H9 (cell line): ENCODE results near the gene FREM2. TPM values are rescaled to one million over a fixed set of nuclear protein-coding genes. Genes with fewer than 3 reads are reported as not detected.

Experiments used
- DNase-seq: peaks from one replicate; pipeline ENCODE4 v3.0.0-alpha.2; 2017
- H2AFZ ChIP-seq: one replicate; pipeline ENCODE4 v1.6.1; 2013; ENCODE audit warnings: mild to moderate bottlenecking, low read length, control low read depth, moderate library complexity
- H2AK5ac ChIP-seq: 2 replicates; pipeline ENCODE4 v1.6.1; 2013; ENCODE audit warnings: low read length, control low read depth, mixed read lengths; ENCODE audit not compliant: insufficient read length
- H2BK120ac ChIP-seq: one replicate; pipeline ENCODE4 v1.6.1; 2013; ENCODE audit warnings: low read depth, mild to moderate bottlenecking, low read length, control low read depth, inconsistent platforms; ENCODE audit not compliant: poor library complexity, severe bottlenecking
- H2BK12ac ChIP-seq: 2 replicates; pipeline ENCODE4 v1.6.1; 2013; ENCODE audit warnings: low read length, control low read depth, mixed read lengths, low read depth; ENCODE audit not compliant: insufficient read length
- H2BK15ac ChIP-seq: 2 replicates; pipeline ENCODE4 v1.6.1; 2013; ENCODE audit warnings: low read depth, low read length, control low read depth
- H2BK20ac ChIP-seq: one replicate; pipeline ENCODE4 v1.6.1; 2013; ENCODE audit warnings: low read depth, mild to moderate bottlenecking, low read length, control low read depth, inconsistent platforms; ENCODE audit not compliant: poor library complexity, severe bottlenecking
- H2BK5ac ChIP-seq: 2 replicates; pipeline ENCODE4 v1.6.1; 2013; ENCODE audit warnings: low read length, control low read depth, mixed read lengths; ENCODE audit not compliant: insufficient read length
- H3K14ac ChIP-seq: 2 replicates; pipeline ENCODE4 v1.6.1; 2013; ENCODE audit warnings: low read length, control low read depth; ENCODE audit not compliant: insufficient read depth
- H3K18ac ChIP-seq: 2 replicates; pipeline ENCODE4 v1.6.1; 2013; ENCODE audit warnings: low read depth, mild to moderate bottlenecking, mixed read lengths, low read length, control low read depth; ENCODE audit not compliant: insufficient read length
- H3K23ac ChIP-seq: 2 replicates; pipeline ENCODE4 v1.6.1; 2013; ENCODE audit warnings: low read length, control low read depth, mixed read lengths, low read depth; ENCODE audit not compliant: insufficient read length
- H3K23me2 ChIP-seq: 2 replicates; pipeline ENCODE4 v1.6.1; 2013; ENCODE audit warnings: low read depth, mild to moderate bottlenecking, mixed read lengths, low read length, control low read depth; ENCODE audit not compliant: insufficient read length, poor library complexity, severe bottlenecking
- H3K27ac ChIP-seq: 2 replicates; pipeline ENCODE4 v1.5.1; 2013; ENCODE audit warnings: low read length, control low read depth, mixed read lengths, low read depth; ENCODE audit not compliant: insufficient read length
- H3K27me3 ChIP-seq: 2 replicates; pipeline ENCODE4 v1.6.1; 2013; ENCODE audit warnings: low read length, control low read depth, inconsistent platforms; ENCODE audit not compliant: insufficient read depth
- H3K4ac ChIP-seq: 2 replicates; pipeline ENCODE4 v1.6.1; 2013; ENCODE audit warnings: low read depth, mild to moderate bottlenecking, control low read depth, inconsistent platforms, low read length, moderate library complexity
- H3K4me1 ChIP-seq: 2 replicates; pipeline ENCODE4 v1.6.1; 2013; ENCODE audit warnings: low read length, control low read depth, inconsistent platforms; ENCODE audit not compliant: insufficient read depth
- H3K4me2 ChIP-seq: 2 replicates; pipeline ENCODE4 v1.6.1; 2013; ENCODE audit warnings: low read length, control low read depth, mixed read lengths; ENCODE audit not compliant: insufficient read length, insufficient read depth
- H3K56ac ChIP-seq: 2 replicates; pipeline ENCODE4 v1.6.1; 2013; ENCODE audit warnings: low read depth, mild to moderate bottlenecking, mixed read lengths, low read length, control low read depth; ENCODE audit not compliant: insufficient read length
- H3K79me1 ChIP-seq: 2 replicates; pipeline ENCODE4 v1.6.1; 2013; ENCODE audit warnings: low read depth, mild to moderate bottlenecking, moderate library complexity, low read length, control low read depth, inconsistent platforms; ENCODE audit not compliant: insufficient read depth, poor library complexity, severe bottlenecking
- H3K79me2 ChIP-seq: 2 replicates; pipeline ENCODE4 v1.6.1; 2013; ENCODE audit warnings: low read length, control low read depth, inconsistent platforms; ENCODE audit not compliant: insufficient read depth
- H3K9ac ChIP-seq: 2 replicates; pipeline ENCODE4 v1.6.1; 2013; ENCODE audit warnings: low read length, control low read depth, mixed read lengths; ENCODE audit not compliant: insufficient read length; ENCODE audit errors: extremely low read depth
- H3K9me3 ChIP-seq: one replicate; pipeline ENCODE4 v1.6.1; 2013; ENCODE audit warnings: low read depth, low read length, inconsistent platforms; ENCODE audit not compliant: control insufficient read depth
- H3T11ph ChIP-seq: one replicate; pipeline ENCODE4 v1.6.1; 2013; ENCODE audit warnings: mild to moderate bottlenecking, low read length, control low read depth, inconsistent platforms
- H4K20me1 ChIP-seq: one replicate; pipeline ENCODE4 v1.6.1; 2013; ENCODE audit not compliant: control insufficient read depth, insufficient read length, insufficient read depth
- H4K5ac ChIP-seq: 2 replicates; pipeline ENCODE4 v1.6.1; 2013; ENCODE audit warnings: low read depth, mild to moderate bottlenecking, mixed read lengths, low read length, control low read depth; ENCODE audit not compliant: insufficient read length
- H4K8ac ChIP-seq: replicated peaks from 2 replicates; pipeline ENCODE4 v1.6.1; 2013; ENCODE audit warnings: low read length, control low read depth, mixed read lengths, low read depth; ENCODE audit not compliant: insufficient read length
- H4K91ac ChIP-seq: 2 replicates; pipeline ENCODE4 v1.6.1; 2013; ENCODE audit warnings: low read depth, mild to moderate bottlenecking, moderate library complexity, mixed read lengths, low read length, control low read depth; ENCODE audit not compliant: insufficient read length
- H3K27ac Mint-ChIP-seq, 3 experiments: 2 replicates in 2 of 3; 3 replicates in 1 of 3; pipeline ENCODE4 v1.8.0; 2020 to 2021; ENCODE audit warnings: mixed read lengths in 3 of 3, mild to moderate bottlenecking in 1 of 3, moderate library complexity in 1 of 3
- H3K27me3 Mint-ChIP-seq: 2 replicates; pipeline ENCODE4 v1.8.0; 2021; ENCODE audit warnings: low read depth, mild to moderate bottlenecking, moderate library complexity, mixed read lengths
- H3K36me3 Mint-ChIP-seq, 3 experiments: 2 replicates in 2 of 3; 3 replicates in 1 of 3; pipeline ENCODE4 v1.8.0; 2020 to 2021; ENCODE audit warnings: low read depth in 3 of 3, mixed read lengths in 3 of 3; ENCODE audit not compliant: insufficient read depth in 1 of 3
- H3K4me1 Mint-ChIP-seq, 2 experiments: 2 replicates each; pipeline ENCODE4 v1.8.0; 2020; ENCODE audit warnings: mixed read lengths in 2 of 2
- H3K4me3 Mint-ChIP-seq, 2 experiments: 2 replicates in 1 of 2; 3 replicates in 1 of 2; pipeline ENCODE4 v1.8.0; 2020 to 2021; ENCODE audit warnings: mild to moderate bottlenecking in 2 of 2, mixed read lengths in 2 of 2, moderate library complexity in 1 of 2
- H3K9me3 Mint-ChIP-seq, 2 experiments: 2 replicates in 1 of 2; 3 replicates in 1 of 2; pipeline ENCODE4 v1.8.0; 2020; ENCODE audit warnings: mild to moderate bottlenecking in 2 of 2, mixed read lengths in 2 of 2, moderate library complexity in 1 of 2
- total RNA-seq: library from RNA; stranded (reverse); gene quantifications from 2 replicates; pipeline ENCODE4 v1.2.1, GENCODE V29; 2021
- TF ChIP-seq, protein P1 (sequence below): fragments of 200-600 bp; sonication (generic); conservative IDR thresholded peaks from 3 replicates; pipeline ENCODE4 v1.8.0; 2021; ENCODE audit warnings: antibody characterized with exemption, mild to moderate bottlenecking

Gene FREM2
- total RNA-seq, 1 experiment from 2014 or later = 16.0 TPM

DNA sequence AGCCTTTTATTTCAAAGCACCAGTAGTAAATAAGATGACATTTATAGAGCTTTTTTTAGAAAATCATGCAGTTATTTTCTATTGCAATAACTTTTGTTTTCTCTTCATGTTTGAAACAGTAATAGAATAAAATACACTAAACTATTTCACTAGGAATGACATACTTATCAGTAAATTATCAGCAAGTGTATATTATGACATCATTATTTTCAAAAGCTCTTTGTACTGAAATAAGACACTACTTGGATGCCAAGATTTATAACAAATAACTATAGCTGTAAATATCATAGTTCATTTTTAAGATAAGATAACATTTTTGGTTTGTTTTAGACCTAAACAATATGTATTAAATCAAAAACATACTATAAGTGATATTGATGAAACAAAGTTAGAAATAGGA lies 246.9 kb downstream of the FREM2 start:
- Mint-ChIP-seq H3K36me3 (no peaks in the 10 kb centered on the region), H3K27me3 (no peaks in the 10 kb centered on the region), H3K4me3 (no peak overlapping the region), H3K27ac (no peak overlapping the region), H3K9me3 (no peaks in the 10 kb centered on the region), H3K4me1 (peaks cover 11 to 14% of the 10 kb centered on the region in 2 experiments)
- H3K23me2 ChIP-seq = no peaks in the 10 kb centered on the region
- no peak overlapping the region for H3K23ac ChIP-seq
- H2BK20ac ChIP-seq = no peak overlapping the region
- H3K18ac ChIP-seq = no peak overlapping the region
- no peak overlapping the region for H2BK5ac ChIP-seq
- H3T11ph ChIP-seq = no peak overlapping the region
- no peaks in the 10 kb centered on the region for H3K79me2 ChIP-seq
- no peak overlapping the region for H4K91ac ChIP-seq
- no peak overlapping the region for H3K27ac ChIP-seq
- H2AK5ac ChIP-seq = no peak overlapping the region
- no peaks in the 10 kb centered on the region for H3K4me1 ChIP-seq
- no peak overlapping the region for H4K8ac ChIP-seq
- no peak overlapping the region for H2BK120ac ChIP-seq
- H2AFZ ChIP-seq = no peak overlapping the region
- TF ChIP-seq, protein P1, sequence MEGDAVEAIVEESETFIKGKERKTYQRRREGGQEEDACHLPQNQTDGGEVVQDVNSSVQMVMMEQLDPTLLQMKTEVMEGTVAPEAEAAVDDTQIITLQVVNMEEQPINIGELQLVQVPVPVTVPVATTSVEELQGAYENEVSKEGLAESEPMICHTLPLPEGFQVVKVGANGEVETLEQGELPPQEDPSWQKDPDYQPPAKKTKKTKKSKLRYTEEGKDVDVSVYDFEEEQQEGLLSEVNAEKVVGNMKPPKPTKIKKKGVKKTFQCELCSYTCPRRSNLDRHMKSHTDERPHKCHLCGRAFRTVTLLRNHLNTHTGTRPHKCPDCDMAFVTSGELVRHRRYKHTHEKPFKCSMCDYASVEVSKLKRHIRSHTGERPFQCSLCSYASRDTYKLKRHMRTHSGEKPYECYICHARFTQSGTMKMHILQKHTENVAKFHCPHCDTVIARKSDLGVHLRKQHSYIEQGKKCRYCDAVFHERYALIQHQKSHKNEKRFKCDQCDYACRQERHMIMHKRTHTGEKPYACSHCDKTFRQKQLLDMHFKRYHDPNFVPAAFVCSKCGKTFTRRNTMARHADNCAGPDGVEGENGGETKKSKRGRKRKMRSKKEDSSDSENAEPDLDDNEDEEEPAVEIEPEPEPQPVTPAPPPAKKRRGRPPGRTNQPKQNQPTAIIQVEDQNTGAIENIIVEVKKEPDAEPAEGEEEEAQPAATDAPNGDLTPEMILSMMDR = no peak
- H3K4me2 ChIP-seq = no peak overlapping the region
- no peak overlapping the region for H4K5ac ChIP-seq
- no peaks in the 10 kb centered on the region for H3K9me3 ChIP-seq
- H2BK15ac ChIP-seq = no peak overlapping the region
- H3K27me3 ChIP-seq = no peaks in the 10 kb centered on the region
- no peak overlapping the region for H2BK12ac ChIP-seq
- no peaks in the 10 kb centered on the region for H4K20me1 ChIP-seq
- H3K56ac ChIP-seq = no peak overlapping the region
- no peaks in the 10 kb centered on the region for H3K79me1 ChIP-seq
- no peak overlapping the region for H3K4ac ChIP-seq
- no peak overlapping the region for H3K9ac ChIP-seq
- no peak for DNase-seq
- no peak overlapping the region for H3K14ac ChIP-seq
